Endodermal cell (in vitro differentiated cells): ENCODE results near the gene PANX2. TPM values are rescaled to one million over a fixed set of nuclear protein-coding genes. Genes with fewer than 3 reads are reported as not detected.

ENCODE experiments used
- DNase-seq: peaks from one replicate; pipeline ENCODE4 v3.0.0-alpha.2; 2017
- H3K27ac ChIP-seq: 2 replicates; pipeline ENCODE4 v1.5.1; 2013; ENCODE audit warnings: mild to moderate bottlenecking, low read depth, low read length, moderate library complexity
- H3K27me3 ChIP-seq: 2 replicates; pipeline ENCODE4 v1.6.1; 2013; ENCODE audit warnings: mild to moderate bottlenecking, low read length, moderate library complexity; ENCODE audit not compliant: insufficient read depth, control insufficient read depth, poor library complexity, severe bottlenecking
- H3K36me3 ChIP-seq: 2 replicates; pipeline ENCODE4 v1.7.0; 2013; ENCODE audit warnings: mild to moderate bottlenecking, low read length, moderate library complexity; ENCODE audit not compliant: control insufficient read depth, insufficient read depth
- H3K4me1 ChIP-seq: one replicate; pipeline ENCODE4 v1.7.0; 2013; ENCODE audit warnings: low read length; ENCODE audit not compliant: control insufficient read depth, insufficient read depth
- H3K4me3 ChIP-seq: 2 replicates; pipeline ENCODE4 v1.5.1; 2013; ENCODE audit warnings: mild to moderate bottlenecking, low read length, moderate library complexity
- H3K9ac ChIP-seq: 2 replicates; pipeline ENCODE4 v1.6.1; 2013; ENCODE audit warnings: mild to moderate bottlenecking, low read length, moderate library complexity; ENCODE audit not compliant: poor library complexity, severe bottlenecking; ENCODE audit errors: extremely low read depth
- H3K9me3 ChIP-seq: 2 replicates; pipeline ENCODE4 v1.6.1; 2013; ENCODE audit warnings: mild to moderate bottlenecking, low read length, moderate library complexity; ENCODE audit not compliant: control insufficient read depth
- H3K27ac Mint-ChIP-seq: 2 replicates; pipeline ENCODE4 v1.8.0; 2020; ENCODE audit warnings: mixed read lengths
- H3K27me3 Mint-ChIP-seq: 2 replicates; pipeline ENCODE4 v1.8.0; 2021; ENCODE audit warnings: mild to moderate bottlenecking, mixed read lengths; ENCODE audit not compliant: insufficient read depth
- H3K36me3 Mint-ChIP-seq: 2 replicates; pipeline ENCODE4 v1.8.0; 2020; ENCODE audit warnings: low read depth, mixed read lengths
- H3K4me1 Mint-ChIP-seq: 2 replicates; pipeline ENCODE4 v1.8.0; 2020; ENCODE audit warnings: mixed read lengths
- H3K4me3 Mint-ChIP-seq: 2 replicates; pipeline ENCODE4 v1.8.0; 2020; ENCODE audit warnings: mild to moderate bottlenecking, moderate library complexity, mixed read lengths
- H3K9me3 Mint-ChIP-seq: 2 replicates; pipeline ENCODE4 v1.8.0; 2020; ENCODE audit warnings: mild to moderate bottlenecking, mixed read lengths
- CTCF ChIP-seq: fragments of 200-600 bp; sonication (generic); conservative IDR thresholded peaks from 2 replicates; pipeline ENCODE4 v1.5.0; 2021; ENCODE audit warnings: antibody characterized with exemption, mild to moderate bottlenecking
- WGBS, 2 experiments: methylation state at CpG; one replicate each; pipeline versions ENCODE4 v1.1.5 to v1.1.7; 2013; ENCODE audit warnings: missing lambda C conversion rate in 2 of 2, mixed read lengths in 1 of 2; ENCODE audit not compliant: insufficient coverage in 1 of 2, insufficient read length in 1 of 2; 5-methylcytosine and 5-hydroxymethylcytosine counted together
- total RNA-seq, 2 donors: library from RNA; stranded (reverse); fragmentation: NEBNext Ultra II Directional in 1 of 2; extraction: Animal tissue kit (Norgen Biotek cat#: 25700) in 1 of 2; gene quantifications; 2 replicates in 1 of 2; 3 replicates in 1 of 2; pipeline ENCODE4 v1.2.1, GENCODE V29; 2021

PANX2 gene
- total RNA-seq, 2 donors from 2014 or later = 8.8 to 11.2 TPM

DNA sequence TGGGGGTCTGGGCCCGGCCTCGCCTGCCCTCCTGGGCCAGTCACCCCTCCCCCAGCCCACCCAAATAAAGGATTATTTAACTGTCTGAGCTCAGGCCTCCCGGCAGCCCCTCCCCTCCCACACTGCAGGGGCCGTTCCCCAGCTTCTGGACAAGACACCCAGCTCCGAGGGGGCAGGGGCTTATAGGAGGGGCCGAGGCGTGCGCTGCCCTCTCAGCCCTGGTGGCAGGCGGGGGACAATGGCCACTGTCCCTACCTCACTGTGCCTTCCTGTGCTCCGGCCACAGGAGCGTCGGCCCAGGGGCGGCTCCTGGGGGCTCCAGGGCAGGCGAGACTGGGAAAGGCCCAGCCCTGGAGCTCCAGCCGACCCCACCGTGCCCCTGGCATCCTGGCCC, 28.1 kb downstream of the PANX2 start:
- no peak for TF ChIP-seq CTCF
- Mint-ChIP-seq H3K27ac (no peak overlapping the region), H3K9me3 (peaks cover 3% of the 10 kb centered on the region), H3K4me1 (peaks cover 9% of the 10 kb centered on the region), H3K27me3 (peaks cover 3% of the 10 kb centered on the region), H3K4me3 (no peak overlapping the region), H3K36me3 (peaks cover 14% of the 10 kb centered on the region)
- no peak overlapping the region for H3K27ac ChIP-seq
- peaks cover 6% of the 10 kb centered on the region for H3K4me1 ChIP-seq
- WGBS, 2 experiments = 95 to 96% methylated on average over 4 to 16 of the region's 16 CpGs
- H3K27me3 ChIP-seq = no peaks in the 10 kb centered on the region
- no peak overlapping the region for H3K9ac ChIP-seq
- H3K9me3 ChIP-seq = peaks cover 7% of the 10 kb centered on the region
- H3K36me3 ChIP-seq = peaks cover 24% of the 10 kb centered on the region
- H3K4me3 ChIP-seq = no peak overlapping the region
- DNase-seq = no peak

DNA sequence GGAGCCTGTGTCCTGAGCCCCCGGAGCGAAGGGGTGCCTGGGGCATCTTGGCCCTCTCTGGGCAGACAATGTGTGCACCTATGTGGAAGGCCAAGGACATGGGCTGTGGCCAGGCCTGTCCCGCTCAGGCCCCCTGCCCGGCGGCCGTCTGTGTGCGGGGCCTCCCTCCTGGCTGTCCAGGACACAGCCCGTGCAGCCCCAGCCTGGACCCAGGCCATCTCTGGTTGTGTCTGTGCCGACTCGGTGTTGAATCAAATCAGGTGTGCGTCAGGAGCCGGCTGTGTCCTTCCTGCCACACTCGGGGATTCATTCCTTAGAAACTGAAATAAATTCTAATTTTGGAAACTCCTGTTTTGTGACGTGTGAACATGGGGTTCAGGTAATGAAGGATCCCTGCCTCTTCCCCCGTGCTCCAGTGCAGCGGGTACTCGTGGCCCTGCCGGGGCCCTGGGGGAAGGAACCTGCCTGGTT, 28.8 kb downstream of the PANX2 start:
- Mint-ChIP-seq H3K36me3 (peaks cover 19% of the 10 kb centered on the region), H3K27ac (peak overlapping the region; percentile 58), H3K4me3 (peak overlapping the region; percentile 67), H3K4me1 (peaks cover 9% of the 10 kb centered on the region), H3K27me3 (peaks cover 3% of the 10 kb centered on the region), H3K9me3 (peaks cover 3% of the 10 kb centered on the region)
- H3K27ac ChIP-seq = no peak overlapping the region
- H3K4me1 ChIP-seq = peaks cover 6% of the 10 kb centered on the region
- DNase-seq = no peak
- TF ChIP-seq CTCF = no peak
- no peaks in the 10 kb centered on the region for H3K27me3 ChIP-seq
- peaks cover 7% of the 10 kb centered on the region for H3K9me3 ChIP-seq
- 87 to 95% methylated on average over 14 to 18 of the region's 18 CpGs for WGBS, 2 experiments
- H3K36me3 ChIP-seq = peaks cover 28% of the 10 kb centered on the region
- peak overlapping the region; percentile 25 for H3K9ac ChIP-seq
- H3K4me3 ChIP-seq = peak overlapping the region; percentile 83

- H3K27me3 Mint-ChIP-seq = peaks cover 3% of the 10 kb centered on the region
- H3K4me1 Mint-ChIP-seq = peaks cover 9% of the 10 kb centered on the region
- Histone ChIP-seq H3K9ac (peak overlapping the region; percentile 63), H3K36me3 (peaks cover 24% of the 10 kb centered on the region), H3K27ac (no peak overlapping the region), H3K4me1 (peaks cover 6% of the 10 kb centered on the region), H3K4me3 (peak overlapping the region; percentile 83), H3K27me3 (no peaks in the 10 kb centered on the region), H3K9me3 (peaks cover 7% of the 10 kb centered on the region)
- peak; percentile 12 for TF ChIP-seq CTCF
- peak overlapping the region; percentile 58 for H3K27ac Mint-ChIP-seq
- DNase-seq = peak; percentile 87
- H3K9me3 Mint-ChIP-seq = peaks cover 3% of the 10 kb centered on the region
- H3K4me3 Mint-ChIP-seq = peak overlapping the region; percentile 67
- 8% methylated on average over 11 to 34 of the region's 34 CpGs for WGBS, 2 experiments
- H3K36me3 Mint-ChIP-seq = peaks cover 19% of the 10 kb centered on the region
Observed at GRCh38 chr22:50199829-50200460, 29.4 kb downstream of the PANX2 start.
